Left lung (tissue), 14 donors: ENCODE measurements around the gene SUCNR1. TPM values are rescaled to one million over a fixed set of nuclear protein-coding genes. Genes with fewer than 3 reads are reported as not detected.

Experiments
- ATAC-seq: fragments of 200-7000 bp; cut with Tn5 transposase; one replicate; pipeline ENCODE4 v1.9.1; 2020; ENCODE audit warnings: moderate library complexity
- DNase-seq, 4 donors: peaks; one replicate each; pipeline ENCODE4 v3.0.0-alpha.2; 2013 to 2020
- H3K27ac ChIP-seq, 2 donors: fragments of 200-600 bp; sonication (generic) in 1 of 2; one replicate each; pipeline versions ENCODE4 v1.5.0 to v1.8.0; 2020 to 2021
- H3K27me3 ChIP-seq, 2 donors: fragments of 200-600 bp; sonication (generic) in 1 of 2; one replicate each; pipeline versions ENCODE4 v1.5.0 to v1.8.0; 2020 to 2021
- H3K36me3 ChIP-seq, 2 donors: fragments of 200-600 bp; sonication (generic) in 1 of 2; one replicate each; pipeline versions ENCODE4 v1.5.0 to v1.8.0; 2020 to 2021
- H3K4me1 ChIP-seq, 2 donors: fragments of 200-600 bp; one replicate each; pipeline ENCODE4 v1.8.0; 2021
- H3K4me3 ChIP-seq, 2 donors: fragments of 200-600 bp; sonication (generic) in 1 of 2; one replicate each; pipeline versions ENCODE4 v1.5.0 to v1.8.0; 2020 to 2021; ENCODE audit warnings: mild to moderate bottlenecking in 1 of 2
- H3K9me3 ChIP-seq, 2 donors: fragments of 200-600 bp; sonication (generic) in 1 of 2; one replicate each; pipeline versions ENCODE4 v1.5.0 to v1.8.0; 2020 to 2021
- CTCF ChIP-seq, 2 donors: fragments of 200-600 bp; sonication (generic) in 1 of 2; IDR thresholded peaks; one replicate each; pipeline versions ENCODE4 v1.5.0 to v1.8.0; 2021; ENCODE audit warnings: antibody characterized with exemption in 2 of 2
- intact Hi-C, 2 donors: fragments of 100-400 bp; cut with DNase I; formaldehyde crosslinking; loops; one replicate each; pipeline versions ENCODE4 v1.11.2 to v1.14.2; 2022
- long read RNA-seq, 12 donors: library from polyadenylated mRNA in 2 of 12; unstranded in 2 of 12; transcript quantifications; one replicate each; pipeline ENCODE4 v2.0.0 and lab custom pipeline, GENCODE V29; 2019 to 2026
- polyA plus RNA-seq, 6 donors: library from polyadenylated mRNA; unstranded; fragments of 120-200 nt; gene quantifications; one replicate each; pipeline ENCODE4 v1.2.1, GENCODE V29; 2013; ENCODE audit not compliant: insufficient read length in 6 of 6
- total RNA-seq, 2 donors: library from RNA; stranded (reverse); fragmentation: NEBNext Ultra II Directional; extraction: Animal tissue kit (Norgen Biotek cat#: 25700); gene quantifications; one replicate each; pipeline ENCODE4 v1.2.1, GENCODE V29; 2021
- donor health status: DM: no; HTN: yes; CAD: no.
- donor health status: DM: no; HTN: no; CAD: no.

Gene SUCNR1
- total RNA-seq (1 to 10 TPM; 1.9 to 4.8 TPM), polyA plus RNA-seq (under 1 TPM; 0.04 to 0.24 (median 0.15) TPM)
- long read RNA-seq, donor 1 = 0 reads
- long read RNA-seq, donor 2 = 0 reads
- long read RNA-seq, donor 3 = 0 reads
- long read RNA-seq, donor 4, full-length matches to known transcripts = 3 of 3 reads
- long read RNA-seq, donor 4, partial matches to known transcripts = 0 of 3 reads
- long read RNA-seq, donor 4, other reads (novel, unspliced or antisense) = 0 of 3 reads
- long read RNA-seq, donor 5 = 0 reads
- long read RNA-seq, donor 6 = 0 reads
- long read RNA-seq, donor 7 = 0 reads
- long read RNA-seq, donor 8 = 0 reads
- long read RNA-seq, donor 9 = 0 reads
- long read RNA-seq, donor 10, full-length matches to known transcripts = 1 of 1 reads
- long read RNA-seq, donor 10, partial matches to known transcripts = 0 of 1 reads
- long read RNA-seq, donor 10, other reads (novel, unspliced or antisense) = 0 of 1 reads
- long read RNA-seq, donor 11 = 0 reads
- long read RNA-seq, donor 12 = 0 reads

- H3K9me3 ChIP-seq = no peaks in the 10 kb centered on the region
- DNase-seq (no peak), ATAC-seq (no peak)
- H3K4me3 ChIP-seq = no peak within 1 kb of the TSS
- H3K4me1 ChIP-seq = peaks cover 0 to 38% of the 10 kb centered on the region in 2 donors
- peak within 1 kb of the TSS in 1 of 2 donors; percentile 82 for H3K27ac ChIP-seq
- H3K27me3 ChIP-seq = no peaks in the 10 kb centered on the region
- TF ChIP-seq CTCF (IDR thresholded peaks at IDR 0.05) = no peak
- intact Hi-C loops = no loop called here
- H3K36me3 ChIP-seq = no peaks in the 10 kb centered on the region
Measured at GRCh38 chr3:151873398-151873797, at the start of gene SUCNR1. TSS of gene SUCNR1 (plus strand) at chr3:151873643. CDS start at chr3:151879893, 6,250 bp downstream.

GRCh38 chr3:151827816-151828215, 45.6 kb upstream of the SUCNR1 start:
- Histone ChIP-seq H3K4me1 (no peaks in the 10 kb centered on the region), H3K27ac (no peak overlapping the region), H3K9me3 (no peaks in the 10 kb centered on the region), H3K4me3 (no peak overlapping the region), H3K36me3 (no peaks in the 10 kb centered on the region), H3K27me3 (no peaks in the 10 kb centered on the region)
- intact Hi-C loops = no loop called here
- TF ChIP-seq CTCF (IDR thresholded peaks at IDR 0.05) = no peak
- no peak for DNase-seq
- no peak for ATAC-seq

GRCh38 chr3:151835751-151836525, 37.5 kb upstream of the SUCNR1 start:
- ATAC-seq = no peak
- intact Hi-C loops = no loop called here

GRCh38 chr3:151837057-151837456, 36.4 kb upstream of the SUCNR1 start:
- intact Hi-C loops = no loop called here
- peak; percentile 79 for ATAC-seq
- Histone ChIP-seq H3K4me1 (peaks cover 0 to 10% of the 10 kb centered on the region in 2 donors), H3K4me3 (no peak overlapping the region), H3K27ac (peak overlapping the region in 1 of 2 donors; percentile 20), H3K27me3 (no peaks in the 10 kb centered on the region), H3K9me3 (no peaks in the 10 kb centered on the region), H3K36me3 (peaks cover 0 to 3% of the 10 kb centered on the region in 2 donors)
- peak in 1 of 4 donors; percentile 7 for DNase-seq
- TF ChIP-seq CTCF (IDR thresholded peaks at IDR 0.05) = no peak

More at GRCh38 chr3:151835751-151836525, 37.5 kb upstream of the SUCNR1 start:
- no peaks in the 10 kb centered on the region for H3K9me3 ChIP-seq
- H3K4me3 ChIP-seq = no peak overlapping the region
- DNase-seq = peak in 1 of 4 donors; percentile 30
- no peaks in the 10 kb centered on the region for H3K27me3 ChIP-seq
- no peak for TF ChIP-seq CTCF (IDR thresholded peaks at IDR 0.05)
- peaks cover 0 to 10% of the 10 kb centered on the region in 2 donors for H3K4me1 ChIP-seq
- H3K36me3 ChIP-seq = no peaks in the 10 kb centered on the region
- H3K27ac ChIP-seq = no peak overlapping the region
